ENCODE data around the gene FASN. TPM values are rescaled to one million over a fixed set of nuclear protein-coding genes. Genes with fewer than 3 reads are reported as not detected.

The FASN gene
- total RNA-seq, 4 donors from 2014 or later = 30.3 to 63.6 (median 44.8) TPM

DNA sequence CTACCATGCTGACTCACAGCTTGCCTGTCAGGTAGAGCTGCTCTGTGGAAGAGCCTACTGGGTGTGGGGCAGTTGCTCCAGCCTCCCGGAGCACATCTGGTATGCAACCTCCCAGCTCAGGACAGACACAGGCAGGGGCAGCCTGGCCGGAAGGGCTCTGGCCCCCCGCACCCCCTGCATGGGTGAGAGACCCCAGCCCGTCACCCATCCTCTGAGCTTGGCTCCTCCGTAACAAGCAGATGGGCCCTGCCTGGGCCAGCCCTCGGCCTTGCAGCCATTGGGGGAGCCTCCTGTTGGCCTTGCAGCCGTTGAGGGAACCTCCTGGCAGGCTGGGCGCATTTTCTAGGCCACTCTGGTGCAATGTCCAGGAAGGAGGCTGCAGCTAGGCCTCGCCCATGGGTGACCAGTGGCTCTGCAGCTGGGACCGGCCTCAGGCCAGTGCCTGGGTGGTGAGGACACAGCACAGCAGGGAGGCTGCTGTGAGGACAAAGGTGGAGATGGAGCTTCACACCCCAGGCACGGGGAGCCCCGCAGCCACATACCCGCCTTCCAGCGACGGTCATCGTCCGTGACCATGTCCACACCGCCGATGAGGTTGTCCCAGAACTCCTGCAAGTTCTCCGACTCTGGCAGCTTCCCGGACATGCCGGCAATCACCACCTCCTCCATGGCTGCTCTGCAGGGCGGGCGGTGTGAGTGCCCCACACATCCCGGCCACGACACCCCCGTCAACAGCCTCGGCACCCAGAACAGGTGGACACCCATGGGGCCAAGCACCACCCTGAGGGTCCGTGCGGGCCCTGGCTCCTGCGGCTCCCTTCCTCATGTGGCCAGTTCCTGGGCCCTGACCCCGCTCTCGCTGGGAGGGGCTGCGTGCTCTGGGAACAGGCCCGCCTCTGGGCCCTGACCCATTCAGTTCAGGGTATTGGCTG is 2.0 kb downstream of the FASN start:
- peaks cover 26 to 46% (median 42%) of the 10 kb centered on the region in 4 donors for H3K4me1 ChIP-seq
- no peak for TF ChIP-seq CTCF (IDR thresholded peaks at IDR 0.05)
- TF ChIP-seq POLR2AphosphoS5 (IDR thresholded peaks at IDR 0.05) = no peak
- TF ChIP-seq POLR2A (IDR thresholded peaks at IDR 0.05; ENCODE audit: low read depth) = no peak
- TF ChIP-seq EP300 (IDR thresholded peaks at IDR 0.05) = no peak
- WGBS = 91% methylated on average over 30 of the region's 35 CpGs
- DNase-seq (ENCODE audit: extremely low spot score) = no peak
- H3K4me3 ChIP-seq = peak overlapping the region in 2 of 4 donors; percentile 74 to 92
- H3K9me3 ChIP-seq = no peaks in the 10 kb centered on the region
- H3K27ac ChIP-seq (replicated peaks in 1 of 4) = peak overlapping the region in 1 of 4 donors; percentile 98
- H3K27me3 ChIP-seq = no peaks in the 10 kb centered on the region
- H3K36me3 ChIP-seq = peaks cover 33 to 52% (median 51%) of the 10 kb centered on the region in 4 donors
- intact Hi-C loops (cut with DNase I) = loop anchor here (5.0 kb wide), 1 partner anchor 64 kb away; the partner anchor contains the start of gene RAC3

DNA sequence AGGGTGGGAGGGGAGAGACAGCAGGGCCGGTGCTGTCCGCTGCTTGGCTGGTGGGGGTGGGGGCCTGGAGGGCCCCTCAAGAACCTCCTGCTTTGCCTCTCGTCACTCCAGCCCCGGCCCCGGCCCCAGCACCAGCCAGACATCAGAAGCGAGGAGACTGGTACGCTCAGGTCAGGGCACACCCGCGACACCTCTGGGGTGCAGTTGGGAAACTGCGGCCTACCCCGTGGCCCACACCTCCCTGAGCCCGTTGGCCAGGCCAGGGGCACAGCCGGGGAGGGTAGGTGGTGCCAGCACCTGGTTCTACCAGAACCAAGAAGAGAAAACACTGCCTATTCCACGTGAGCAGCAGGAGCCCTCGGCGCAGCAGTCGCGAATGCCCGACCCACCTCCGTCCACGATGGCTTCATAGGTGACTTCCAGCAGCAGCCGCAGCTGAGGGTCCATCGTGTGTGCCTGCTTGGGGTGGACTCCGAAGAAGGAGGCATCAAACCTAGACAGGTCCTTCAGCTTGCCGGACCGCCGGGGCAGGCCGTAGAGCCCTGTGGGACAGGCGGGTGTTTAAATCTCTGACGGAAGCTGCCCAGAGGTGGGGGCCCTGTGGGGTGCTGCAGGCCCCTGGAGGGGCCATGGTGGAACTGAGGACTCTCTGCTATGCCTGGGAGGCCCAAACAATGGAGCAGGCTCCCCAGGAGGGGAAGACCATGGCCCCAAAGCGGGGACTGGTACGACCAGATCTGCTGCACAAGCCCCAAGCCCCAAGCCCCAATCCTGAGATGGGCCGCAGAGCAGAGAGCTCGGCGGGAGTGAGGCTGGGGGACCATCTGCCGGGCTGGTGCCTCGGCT is 2.9 kb downstream of the FASN start:
- Histone ChIP-seq H3K27me3 (no peaks in the 10 kb centered on the region), H3K4me1 (peaks cover 24 to 39% (median 34%) of the 10 kb centered on the region in 4 donors), H3K9me3 (no peaks in the 10 kb centered on the region), H3K4me3 (no peak overlapping the region), H3K27ac (replicated peaks in 1 of 4) (no peak overlapping the region), H3K36me3 (peaks cover 42 to 61% (median 60%) of the 10 kb centered on the region in 4 donors)
- TF ChIP-seq CTCF (IDR thresholded peaks at IDR 0.05) = no peak
- TF ChIP-seq EP300 (IDR thresholded peaks at IDR 0.05) = no peak
- TF ChIP-seq POLR2AphosphoS5 (IDR thresholded peaks at IDR 0.05) = no peak
- TF ChIP-seq POLR2A (IDR thresholded peaks at IDR 0.05; ENCODE audit: low read depth) = no peak
- WGBS = 93% methylated on average over 18 of the region's 37 CpGs
- intact Hi-C loops (cut with DNase I) = loop anchor here (5.0 kb wide), 1 partner anchor 63 kb away; the partner anchor contains the start of gene RAC3
- DNase-seq (ENCODE audit: extremely low spot score) = no peak

DNA sequence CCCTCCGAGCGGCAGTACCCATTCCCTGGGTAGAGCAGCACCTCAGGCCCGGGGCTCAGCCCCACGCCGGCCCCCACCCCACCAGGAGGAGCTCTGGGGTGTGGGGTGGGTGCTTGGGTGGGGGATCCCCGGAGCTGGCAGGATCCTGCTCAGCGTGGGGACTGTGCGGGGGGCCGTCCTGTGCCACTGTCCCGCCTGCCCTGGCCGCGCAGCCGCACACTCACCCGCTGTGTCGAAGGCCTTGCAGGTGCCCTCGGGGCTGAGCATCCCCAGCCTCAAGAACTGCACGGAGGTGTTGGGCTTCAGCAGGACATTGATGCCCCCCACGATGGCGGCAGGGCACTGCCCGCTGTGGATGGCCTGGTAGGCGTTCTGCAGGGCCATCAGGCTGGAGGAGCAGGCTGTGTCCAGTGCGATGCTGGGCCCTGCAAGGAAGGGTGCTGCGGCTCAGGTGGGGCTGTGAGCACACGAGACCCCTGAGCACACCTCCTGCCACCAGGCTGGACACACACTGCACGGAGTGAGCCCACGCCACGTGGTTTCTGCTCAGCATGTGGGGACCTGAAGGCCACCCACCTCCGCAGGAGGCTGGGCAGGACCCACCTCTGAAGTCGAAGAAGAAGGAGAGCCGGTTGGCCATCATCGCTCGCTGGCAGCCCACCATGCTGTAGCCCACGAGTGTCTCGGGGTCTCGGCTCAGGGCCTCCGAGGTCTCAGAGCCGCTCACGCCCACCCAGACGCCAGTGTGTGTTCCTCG is 4.9 kb downstream of the FASN start:
- H3K36me3 ChIP-seq = peaks cover 60 to 81% (median 80%) of the 10 kb centered on the region in 4 donors

More for the DNA sequence above, 4.9 kb downstream of the FASN start:
- intact Hi-C loops (cut with DNase I) = no loop called here
- H3K27ac ChIP-seq (replicated peaks in 1 of 4) = no peak overlapping the region
- TF ChIP-seq CTCF (IDR thresholded peaks at IDR 0.05) (no peak), POLR2AphosphoS5 (IDR thresholded peaks at IDR 0.05) (no peak), EP300 (IDR thresholded peaks at IDR 0.05) (no peak), POLR2A (IDR thresholded peaks at IDR 0.05; ENCODE audit: low read depth) (no peak)
- H3K4me3 ChIP-seq = no peak overlapping the region
- no peaks in the 10 kb centered on the region for H3K27me3 ChIP-seq
- 92% methylated on average over 12 of the region's 40 CpGs for WGBS
- DNase-seq (ENCODE audit: extremely low spot score) = no peak
- H3K9me3 ChIP-seq = no peaks in the 10 kb centered on the region
- H3K4me1 ChIP-seq = peaks cover 13 to 26% (median 21%) of the 10 kb centered on the region in 4 donors
